ENCODE data around the gene RIPOR3.

DNA sequence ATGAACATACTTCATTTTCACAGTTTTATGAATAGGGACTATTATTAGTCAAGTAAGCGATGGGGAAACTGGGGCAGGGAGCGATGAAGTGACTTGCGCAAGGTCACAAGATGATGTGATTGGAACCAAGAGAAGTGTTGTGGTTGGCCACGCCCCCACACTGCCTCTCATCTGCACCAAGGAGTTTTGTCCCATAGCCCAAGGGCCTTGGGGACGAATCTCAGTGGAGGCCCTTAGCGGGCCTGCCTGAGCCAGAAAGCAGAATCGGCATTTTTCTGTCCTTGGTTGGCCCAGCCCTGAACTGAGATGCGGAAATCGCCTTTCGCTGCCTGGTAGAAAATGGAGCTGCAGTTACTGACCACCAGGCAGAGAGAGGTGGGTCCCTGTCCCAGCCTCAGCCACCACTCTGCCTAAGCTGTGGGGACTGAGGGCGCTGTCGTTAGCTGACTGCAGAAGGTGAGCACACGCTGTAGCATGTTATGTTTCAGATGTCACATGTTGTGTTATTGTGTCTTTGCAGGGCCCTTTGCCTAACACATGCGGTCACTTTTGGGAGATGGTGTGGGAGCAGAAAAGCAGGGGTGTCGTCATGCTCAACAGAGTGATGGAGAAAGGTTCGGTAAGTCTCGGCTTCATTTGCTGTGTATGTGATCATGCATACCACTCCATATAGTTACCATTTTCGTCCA lies 123.3 kb downstream of the RIPOR3 start:
- no peak for TF ChIP-seq POLR2A (IDR thresholded peaks at IDR 0.05)
- TF ChIP-seq, protein P1, sequence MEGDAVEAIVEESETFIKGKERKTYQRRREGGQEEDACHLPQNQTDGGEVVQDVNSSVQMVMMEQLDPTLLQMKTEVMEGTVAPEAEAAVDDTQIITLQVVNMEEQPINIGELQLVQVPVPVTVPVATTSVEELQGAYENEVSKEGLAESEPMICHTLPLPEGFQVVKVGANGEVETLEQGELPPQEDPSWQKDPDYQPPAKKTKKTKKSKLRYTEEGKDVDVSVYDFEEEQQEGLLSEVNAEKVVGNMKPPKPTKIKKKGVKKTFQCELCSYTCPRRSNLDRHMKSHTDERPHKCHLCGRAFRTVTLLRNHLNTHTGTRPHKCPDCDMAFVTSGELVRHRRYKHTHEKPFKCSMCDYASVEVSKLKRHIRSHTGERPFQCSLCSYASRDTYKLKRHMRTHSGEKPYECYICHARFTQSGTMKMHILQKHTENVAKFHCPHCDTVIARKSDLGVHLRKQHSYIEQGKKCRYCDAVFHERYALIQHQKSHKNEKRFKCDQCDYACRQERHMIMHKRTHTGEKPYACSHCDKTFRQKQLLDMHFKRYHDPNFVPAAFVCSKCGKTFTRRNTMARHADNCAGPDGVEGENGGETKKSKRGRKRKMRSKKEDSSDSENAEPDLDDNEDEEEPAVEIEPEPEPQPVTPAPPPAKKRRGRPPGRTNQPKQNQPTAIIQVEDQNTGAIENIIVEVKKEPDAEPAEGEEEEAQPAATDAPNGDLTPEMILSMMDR (IDR thresholded peaks at IDR 0.05): no peak
